Immature natural killer cell (primary cell): Measurements from ENCODE around the gene BRF1. TPM values are rescaled to one million over a fixed set of nuclear protein-coding genes. Genes with fewer than 3 reads are reported as not detected.
"Not testable (repeated sequence)": the region's sequence is repeated elsewhere in the genome, so short reads cannot be mapped to it uniquely, and the experiment has no call there.

Source experiments
- DNase-seq, 3 donors: peaks; one replicate each; pipeline ENCODE4 v3.0.0; 2022; ENCODE audit warnings: mixed read lengths in 1 of 3
- H3K27ac Mint-ChIP-seq, 6 donors: one replicate each; pipeline ENCODE4 v1.8.0; 2020; ENCODE audit warnings: mixed read lengths in 6 of 6, mild to moderate bottlenecking in 5 of 6, inconsistent platforms in 4 of 6, moderate library complexity in 3 of 6
- H3K27me3 Mint-ChIP-seq, 3 donors: one replicate each; pipeline ENCODE4 v1.8.0; 2020 to 2021; ENCODE audit warnings: low read depth in 3 of 3, mild to moderate bottlenecking in 3 of 3, mixed read lengths in 3 of 3, moderate library complexity in 3 of 3, inconsistent platforms in 1 of 3
- H3K36me3 Mint-ChIP-seq, 3 donors: one replicate each; pipeline ENCODE4 v1.8.0; 2020; ENCODE audit warnings: mixed read lengths in 3 of 3, inconsistent platforms in 2 of 3, mild to moderate bottlenecking in 2 of 3
- H3K4me1 Mint-ChIP-seq, 2 donors: one replicate each; pipeline ENCODE4 v1.8.0; 2020; ENCODE audit warnings: inconsistent platforms in 2 of 2, mild to moderate bottlenecking in 2 of 2, mixed read lengths in 2 of 2, moderate library complexity in 1 of 2
- H3K4me3 Mint-ChIP-seq, 5 donors: one replicate each; pipeline ENCODE4 v1.8.0; 2020; ENCODE audit warnings: mild to moderate bottlenecking in 5 of 5, mixed read lengths in 5 of 5, inconsistent platforms in 3 of 5, moderate library complexity in 3 of 5
- H3K9me3 Mint-ChIP-seq, 6 donors: one replicate each; pipeline ENCODE4 v1.8.0; 2020; ENCODE audit warnings: mild to moderate bottlenecking in 6 of 6, mixed read lengths in 6 of 6, inconsistent platforms in 4 of 6, moderate library complexity in 3 of 6
- polyA plus RNA-seq, 3 donors: library from polyadenylated mRNA; unstranded; fragments of 300-500 nt; fragmentation: Illumina TruSeq; gene quantifications; one replicate each; pipeline ENCODE4 v1.2.3, GENCODE V29; 2021

The BRF1 gene
- polyA plus RNA-seq, 3 donors from 2014 or later, result 2.9 to 11.0 (median 8.0) TPM

GRCh38 chr14:105328070-105328677 lies 27.4 kb upstream of the BRF1 start:
- no peak for DNase-seq
- Mint-ChIP-seq H3K27ac (peak overlapping the region in 1 of 6 donors; percentile 31), H3K4me3 (no peak overlapping the region), H3K9me3 (no peaks in the 10 kb centered on the region), H3K4me1 (peaks cover 28 to 31% of the 10 kb centered on the region in 2 donors), H3K36me3 (peaks cover 0 to 3% (median 0%) of the 10 kb centered on the region in 3 donors), H3K27me3 (peaks cover 2 to 5% (median 3%) of the 10 kb centered on the region in 3 donors)

- not testable (repeated sequence) for H3K9me3 Mint-ChIP-seq
Observed at GRCh38 chr14:105327695-105328045, 26.9 kb upstream of the BRF1 start.

GRCh38 chr14:105326891-105327694 lies 26.3 kb upstream of the BRF1 start:
- no peak for DNase-seq
- H3K36me3 Mint-ChIP-seq, result peaks cover 0 to 3% (median 3%) of the 10 kb centered on the region in 3 donors
- H3K9me3 Mint-ChIP-seq, result no peaks in the 10 kb centered on the region
- H3K4me1 Mint-ChIP-seq, result peaks cover 30 to 36% of the 10 kb centered on the region in 2 donors
- no peak overlapping the region for H3K27ac Mint-ChIP-seq
- H3K27me3 Mint-ChIP-seq, result peaks cover 2 to 5% (median 3%) of the 10 kb centered on the region in 3 donors
- no peak overlapping the region for H3K4me3 Mint-ChIP-seq

More at GRCh38 chr14:105327695-105328045, 26.9 kb upstream of the BRF1 start:
- H3K4me3 Mint-ChIP-seq, H3K27me3 Mint-ChIP-seq, H3K27ac Mint-ChIP-seq, H3K36me3 Mint-ChIP-seq, DNase-seq: not testable (repeated sequence)
- H3K4me1 Mint-ChIP-seq, result peaks cover 29 to 34% of the 10 kb centered on the region in 2 donors

GRCh38 chr14:105326568-105326867 lies 25.7 kb upstream of the BRF1 start:
- DNase-seq, result no peak
- Mint-ChIP-seq H3K27ac (no peak overlapping the region), H3K4me3 (no peak overlapping the region), H3K27me3 (peaks cover 2 to 5% (median 3%) of the 10 kb centered on the region in 3 donors), H3K4me1 (peaks cover 24 to 31% of the 10 kb centered on the region in 2 donors), H3K9me3 (no peaks in the 10 kb centered on the region), H3K36me3 (peaks cover 0 to 3% (median 0%) of the 10 kb centered on the region in 3 donors)

GRCh38 chr14:105325716-105326567 lies 25.1 kb upstream of the BRF1 start:
- Mint-ChIP-seq H3K27me3 (peaks cover 2 to 5% (median 3%) of the 10 kb centered on the region in 3 donors), H3K4me1 (peaks cover 19 to 25% of the 10 kb centered on the region in 2 donors), H3K4me3 (no peak overlapping the region), H3K9me3 (no peaks in the 10 kb centered on the region), H3K36me3 (peaks cover 0 to 3% (median 0%) of the 10 kb centered on the region in 3 donors), H3K27ac (no peak overlapping the region)
- DNase-seq, result no peak

GRCh38 chr14:105325303-105325702 lies 24.5 kb upstream of the BRF1 start:
- Mint-ChIP-seq H3K27ac (no peak overlapping the region), H3K4me1 (peaks cover 14 to 19% of the 10 kb centered on the region in 2 donors)

GRCh38 chr14:105324871-105325270 lies 24.1 kb upstream of the BRF1 start:
- peaks cover 2 to 3% (median 2%) of the 10 kb centered on the region in 3 donors for H3K27me3 Mint-ChIP-seq
- no peak overlapping the region for H3K4me3 Mint-ChIP-seq
- peaks cover 0 to 3% (median 0%) of the 10 kb centered on the region in 3 donors for H3K36me3 Mint-ChIP-seq
- no peaks in the 10 kb centered on the region for H3K9me3 Mint-ChIP-seq
- DNase-seq, result no peak
- H3K27ac Mint-ChIP-seq, result no peak overlapping the region
- H3K4me1 Mint-ChIP-seq, result peaks cover 12 to 19% of the 10 kb centered on the region in 2 donors

More at GRCh38 chr14:105325303-105325702, 24.5 kb upstream of the BRF1 start:
- DNase-seq, result no peak
- Mint-ChIP-seq H3K36me3 (peaks cover 0 to 3% (median 0%) of the 10 kb centered on the region in 3 donors), H3K4me3 (no peak overlapping the region), H3K9me3 (no peaks in the 10 kb centered on the region), H3K27me3 (peaks cover 2 to 3% (median 2%) of the 10 kb centered on the region in 3 donors)

- peaks cover 2 to 3% (median 3%) of the 10 kb centered on the region in 3 donors for H3K27me3 Mint-ChIP-seq
- peaks cover 0 to 3% (median 0%) of the 10 kb centered on the region in 3 donors for H3K36me3 Mint-ChIP-seq
- no peak overlapping the region for H3K27ac Mint-ChIP-seq
- no peak for DNase-seq
- peaks cover 10 to 14% of the 10 kb centered on the region in 2 donors for H3K4me1 Mint-ChIP-seq
- H3K4me3 Mint-ChIP-seq, result no peak overlapping the region
- H3K9me3 Mint-ChIP-seq, result no peaks in the 10 kb centered on the region
Observed at GRCh38 chr14:105324080-105324778, 23.4 kb upstream of the BRF1 start.

- H3K9me3 Mint-ChIP-seq, result no peaks in the 10 kb centered on the region
- peaks cover 0 to 3% (median 0%) of the 10 kb centered on the region in 3 donors for H3K36me3 Mint-ChIP-seq
Observed at GRCh38 chr14:105323663-105324062, 22.9 kb upstream of the BRF1 start.

GRCh38 chr14:105322791-105323556 lies 22.2 kb upstream of the BRF1 start:
- Mint-ChIP-seq H3K4me3 (no peak overlapping the region), H3K27ac (no peak overlapping the region), H3K27me3 (peaks cover 0 to 3% (median 3%) of the 10 kb centered on the region in 3 donors), H3K4me1 (peaks cover 5 to 7% of the 10 kb centered on the region in 2 donors), H3K36me3 (peaks cover 0 to 3% (median 0%) of the 10 kb centered on the region in 3 donors), H3K9me3 (no peaks in the 10 kb centered on the region)
- no peak for DNase-seq

More at GRCh38 chr14:105323663-105324062, 22.9 kb upstream of the BRF1 start:
- H3K27me3 Mint-ChIP-seq, result peaks cover under 1 to 3% (median 3%) of the 10 kb centered on the region in 3 donors
- no peak for DNase-seq
- no peak overlapping the region for H3K27ac Mint-ChIP-seq
- H3K4me1 Mint-ChIP-seq, result peaks cover 6 to 8% of the 10 kb centered on the region in 2 donors
- no peak overlapping the region for H3K4me3 Mint-ChIP-seq

- no peak overlapping the region for H3K27ac Mint-ChIP-seq
Observed at GRCh38 chr14:105317546-105317945, 16.7 kb upstream of the BRF1 start.

GRCh38 chr14:105316968-105317510 lies 16.2 kb upstream of the BRF1 start:
- peak overlapping the region; percentile 18 to 86 (median 42) for H3K4me3 Mint-ChIP-seq
- H3K9me3 Mint-ChIP-seq, result no peaks in the 10 kb centered on the region
- H3K27me3 Mint-ChIP-seq, result peaks cover 7 to 14% (median 12%) of the 10 kb centered on the region in 3 donors
- peak overlapping the region in 3 of 6 donors; percentile 40 to 64 (median 45) for H3K27ac Mint-ChIP-seq
- no peak for DNase-seq
- H3K4me1 Mint-ChIP-seq, result peaks cover 22 to 30% of the 10 kb centered on the region in 2 donors
- H3K36me3 Mint-ChIP-seq, result no peaks in the 10 kb centered on the region

More at GRCh38 chr14:105317546-105317945, 16.7 kb upstream of the BRF1 start:
- H3K9me3 Mint-ChIP-seq, result no peaks in the 10 kb centered on the region
- H3K4me3 Mint-ChIP-seq, result peak overlapping the region in 2 of 5 donors; percentile 18 to 42
- H3K36me3 Mint-ChIP-seq, result peaks cover 0 to 1% (median 0%) of the 10 kb centered on the region in 3 donors
- DNase-seq, result no peak
- H3K4me1 Mint-ChIP-seq, result peaks cover 25 to 30% of the 10 kb centered on the region in 2 donors
- H3K27me3 Mint-ChIP-seq, result peaks cover 7 to 14% (median 12%) of the 10 kb centered on the region in 3 donors
